NT2/D1 (cell line): ENCODE results near the gene CDH13.

Experiments
- DNase-seq: peaks from one replicate; pipeline ENCODE4 v3.0.0-alpha.2; 2011; ENCODE audit warnings: low read depth, low spot score
- H3K27me3 ChIP-seq: 2 replicates; pipeline ENCODE4 v1.6.0; 2011; ENCODE audit warnings: mild to moderate bottlenecking; ENCODE audit not compliant: insufficient read length, insufficient read depth
- H3K36me3 ChIP-seq: 2 replicates; pipeline ENCODE4 v1.6.1; 2011; ENCODE audit warnings: mild to moderate bottlenecking, low read length, mixed read lengths; ENCODE audit not compliant: insufficient read depth, insufficient read length
- H3K4me1 ChIP-seq: 2 replicates; pipeline ENCODE4 v1.5.1; 2011; ENCODE audit not compliant: insufficient read depth, insufficient read length
- H3K4me3 ChIP-seq: 2 replicates; pipeline ENCODE4 v1.5.1; 2011; ENCODE audit warnings: low read depth; ENCODE audit not compliant: insufficient read length
- H3K9ac ChIP-seq: 2 replicates; pipeline ENCODE4 v1.6.0; 2011; ENCODE audit warnings: low read depth; ENCODE audit not compliant: insufficient read length
- H3K9me3 ChIP-seq: 2 replicates; pipeline ENCODE4 v1.5.1; 2011; ENCODE audit warnings: mild to moderate bottlenecking, low read length; ENCODE audit not compliant: insufficient read depth
- SUZ12 ChIP-seq: IDR thresholded peaks from 2 replicates; pipeline ENCODE4 v1.6.1; 2011; ENCODE audit not compliant: insufficient read length, insufficient read depth; ENCODE audit errors: extremely low read depth
- YY1 ChIP-seq: IDR thresholded peaks from 2 replicates; pipeline ENCODE4 v1.6.1; 2011; ENCODE audit not compliant: insufficient read length, insufficient read depth
- ZNF274 ChIP-seq: IDR thresholded peaks from 2 replicates; pipeline ENCODE4 v1.6.1; 2011; ENCODE audit warnings: mild to moderate bottlenecking, low read depth, low read length

Gene CDH13

GRCh38 chr16:83732536-83732935 is 1105.8 kb downstream of the CDH13 start:
- Histone ChIP-seq H3K9me3 (peaks cover 35% of the 10 kb centered on the region; the same call in 1 of the 2 replicates), H3K4me1 (no peaks in the 10 kb centered on the region), H3K27me3 (no peaks in the 10 kb centered on the region), H3K9ac (no peak overlapping the region), H3K4me3 (no peak overlapping the region), H3K36me3 (no peaks in the 10 kb centered on the region)
- DNase-seq = no peak
- TF ChIP-seq SUZ12 (no peak), ZNF274 (no peak), YY1 (no peak)

DNA sequence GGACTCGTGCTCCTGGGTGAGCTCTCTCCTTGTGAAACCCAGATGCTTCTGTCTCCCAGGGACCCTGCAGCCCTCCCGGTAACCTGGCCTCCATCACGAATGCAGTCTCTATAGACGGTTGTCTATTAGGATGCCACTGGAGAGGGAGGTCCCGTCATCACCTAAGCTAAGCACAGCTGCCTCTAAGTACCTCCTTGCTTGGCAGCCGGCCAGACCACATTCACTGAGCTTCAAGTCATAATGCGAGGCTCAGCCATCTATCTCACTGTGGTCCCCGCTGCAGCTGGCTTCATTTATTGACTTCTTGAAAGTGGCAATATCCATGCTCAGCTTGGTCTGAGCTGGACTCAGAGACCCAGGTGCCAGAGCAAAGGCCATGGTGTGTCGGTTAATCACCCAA is 1106.5 kb downstream of the CDH13 start:
- Histone ChIP-seq H3K36me3 (no peaks in the 10 kb centered on the region), H3K9ac (no peak overlapping the region), H3K27me3 (no peaks in the 10 kb centered on the region), H3K9me3 (peaks cover 33% of the 10 kb centered on the region; the same call in 1 of the 2 replicates), H3K4me3 (no peak overlapping the region), H3K4me1 (no peaks in the 10 kb centered on the region)
- no peak for DNase-seq
- TF ChIP-seq SUZ12 (no peak), YY1 (no peak), ZNF274 (no peak)

DNA sequence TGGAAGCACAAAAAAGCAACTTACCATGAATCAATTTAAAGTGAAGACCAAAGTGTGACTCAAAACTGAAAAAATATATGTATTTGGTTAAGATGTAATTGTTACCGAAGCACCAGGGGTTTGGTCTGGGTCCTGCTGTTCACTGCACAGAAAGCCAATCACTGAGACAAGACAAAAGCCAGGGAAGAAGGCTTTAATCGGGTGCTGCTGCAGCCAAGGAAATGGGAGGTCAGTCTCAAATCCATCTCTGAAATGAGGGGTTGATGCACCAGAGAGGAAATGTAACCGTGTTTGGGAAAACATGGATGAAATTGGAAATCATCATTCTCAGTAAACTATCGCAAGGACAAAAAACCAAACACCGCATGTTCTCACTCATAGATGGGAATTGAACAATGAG is 1107.4 kb downstream of the CDH13 start:
- Histone ChIP-seq H3K9me3 (peaks cover 27% of the 10 kb centered on the region; the same call in 1 of the 2 replicates), H3K9ac (no peak overlapping the region), H3K36me3 (no peaks in the 10 kb centered on the region), H3K4me1 (no peaks in the 10 kb centered on the region), H3K27me3 (no peaks in the 10 kb centered on the region), H3K4me3 (no peak overlapping the region)
- DNase-seq = no peak
- no peak for TF ChIP-seq ZNF274

DNA sequence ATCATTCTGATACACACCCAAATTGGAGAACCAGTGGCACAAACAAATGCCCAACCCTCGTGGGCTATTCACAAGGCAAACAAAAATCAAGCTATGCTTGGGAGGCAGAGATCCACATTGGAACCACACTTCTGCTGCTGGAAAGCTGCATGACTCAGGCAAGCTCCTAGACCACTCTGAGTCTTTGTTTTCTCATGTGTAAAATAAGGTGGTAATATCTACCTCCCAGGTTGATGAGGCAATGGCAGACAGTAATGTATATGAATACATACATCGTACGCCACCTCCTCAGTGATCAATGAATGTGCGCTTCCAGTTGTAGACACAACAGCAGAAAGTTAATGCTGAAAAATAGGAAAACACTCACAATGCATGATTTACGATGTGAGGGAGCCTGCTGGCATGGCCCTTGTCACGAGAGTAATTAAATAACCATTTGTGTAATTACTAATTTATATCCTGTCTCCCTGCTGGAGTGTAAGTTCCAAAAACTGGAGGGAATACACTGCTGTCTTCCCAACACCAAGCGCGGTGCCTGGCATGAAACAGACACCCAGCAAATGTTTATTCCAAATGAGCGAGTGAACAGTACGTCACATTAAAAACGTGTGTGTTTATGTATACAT is 1111.1 kb downstream of the CDH13 start:
- DNase-seq = no peak
- TF ChIP-seq YY1 = no peak
- no peak for TF ChIP-seq SUZ12
- TF ChIP-seq ZNF274 = no peak

GRCh38 chr16:83738923-83739503 is 1112.2 kb downstream of the CDH13 start:
- Histone ChIP-seq H3K4me1 (no peaks in the 10 kb centered on the region), H3K9ac (no peak overlapping the region), H3K9me3 (peaks cover 15% of the 10 kb centered on the region; the same call in 1 of the 2 replicates), H3K4me3 (no peak overlapping the region), H3K36me3 (no peaks in the 10 kb centered on the region), H3K27me3 (no peaks in the 10 kb centered on the region)
- no peak for DNase-seq
- no peak for TF ChIP-seq ZNF274
- no peak for TF ChIP-seq YY1
- TF ChIP-seq SUZ12 = no peak

More for the DNA sequence above, 1111.1 kb downstream of the CDH13 start:
- H3K4me3 ChIP-seq = no peak overlapping the region
- peaks cover 27% of the 10 kb centered on the region; the same call in 1 of the 2 replicates for H3K9me3 ChIP-seq
- no peaks in the 10 kb centered on the region for H3K4me1 ChIP-seq
- no peaks in the 10 kb centered on the region for H3K36me3 ChIP-seq
- no peak overlapping the region for H3K9ac ChIP-seq
- H3K27me3 ChIP-seq = no peaks in the 10 kb centered on the region

- Histone ChIP-seq H3K9ac (no peak overlapping the region), H3K4me3 (no peak overlapping the region), H3K4me1 (peaks cover 3% of the 10 kb centered on the region), H3K36me3 (no peaks in the 10 kb centered on the region), H3K9me3 (no peaks in the 10 kb centered on the region), H3K27me3 (no peaks in the 10 kb centered on the region)
- DNase-seq = no peak
- no peak for TF ChIP-seq SUZ12
- TF ChIP-seq ZNF274 = no peak
- TF ChIP-seq YY1 = no peak
Measured at GRCh38 chr16:83742124-83742899, 1115.5 kb downstream of the CDH13 start.

- H3K9ac ChIP-seq = no peak overlapping the region
- no peaks in the 10 kb centered on the region for H3K27me3 ChIP-seq
- H3K9me3 ChIP-seq = no peaks in the 10 kb centered on the region
- no peaks in the 10 kb centered on the region for H3K36me3 ChIP-seq
- H3K4me3 ChIP-seq = no peak overlapping the region
- peaks cover 3% of the 10 kb centered on the region for H3K4me1 ChIP-seq
- TF ChIP-seq ZNF274 = no peak
- no peak for TF ChIP-seq YY1
- no peak for TF ChIP-seq SUZ12
- DNase-seq = no peak
Measured at GRCh38 chr16:83743241-83743640, 1116.5 kb downstream of the CDH13 start.
